ENCODE results near the gene RPL28. TPM values are rescaled to one million over a fixed set of nuclear protein-coding genes. Genes with fewer than 3 reads are reported as not detected.

RPL28 gene
- 1,000 to 10,000 TPM; 2,751 to 4,078 TPM for total RNA-seq

GRCh38 chr19:55385724-55386492 lies at the start of gene RPL28:
Gene RPL28, plus strand, starts transcription at chr19:55385932. Its CDS starts 426 bp downstream, at chr19:55386358.
- peak; percentile 85 for ATAC-seq
- peak; percentile 98 for DNase-seq
- H3K36me3 Mint-ChIP-seq (ENCODE audit: low read depth), result peaks cover 61% of the 10 kb centered on the region
- H3K4me1 Mint-ChIP-seq, result peaks cover 51% of the 10 kb centered on the region
- peak within 1 kb of the TSS; percentile 98 for H3K27ac Mint-ChIP-seq
- no peaks in the 10 kb centered on the region for H3K27me3 Mint-ChIP-seq
- CTCF ChIA-PET, result no interaction called here
- POLR2A ChIA-PET, result interaction anchor here (0.6 to 0.7 kb wide), 2 partner anchors 150 to 214 kb away, joined by 3 read pairs; partner anchors contain the start of gene ZNF524
- peak within 1 kb of the TSS; percentile 89 for H3K4me3 Mint-ChIP-seq
- intact Hi-C loops (cut with DNase I, micrococcal nuclease), result loop anchor here (1.0 to 10.0 kb wide), 18 partner anchors 22 to 1195 kb away; partner anchors contain the start of genes KMT5C (in 2 of the 2), EPN1 (in 1 of the 2), FIZ1 (in 1 of the 2) and HSPBP1 (in 1 of the 2)
- no peaks in the 10 kb centered on the region for H3K9me3 Mint-ChIP-seq (ENCODE audit: low read depth)

DNA sequence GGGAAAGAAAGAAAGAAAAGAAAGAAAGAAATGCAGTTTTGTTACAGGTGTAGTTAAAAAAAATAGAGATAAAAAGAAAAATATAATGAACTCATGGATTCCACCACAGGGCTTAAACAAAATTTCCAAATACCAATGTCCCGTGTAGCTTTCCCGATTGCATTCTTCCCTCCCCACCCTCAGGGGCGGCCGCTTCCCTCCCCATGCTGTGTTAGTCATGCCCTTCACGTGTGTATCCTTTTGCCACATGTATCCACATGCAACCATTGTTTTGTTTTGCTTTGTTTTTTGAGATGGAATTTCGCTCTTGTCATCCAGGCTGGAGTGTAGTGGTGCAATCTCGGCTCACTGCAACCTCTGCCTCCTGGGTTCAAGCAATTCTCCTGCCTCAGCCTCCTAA lies 49.6 kb upstream of the RPL28 start:
- H3K27me3 Mint-ChIP-seq, result peaks cover 2% of the 10 kb centered on the region
- intact Hi-C loops (cut with DNase I, micrococcal nuclease), result loop anchor here (5.0 kb wide), 3 partner anchors 34 to 306 kb away; partner anchors contain the start of genes C19orf85 (in 1 of the 2), ISOC2 (in 1 of the 2), ZNF580 (in 1 of the 2) and ZNF581 (in 1 of the 2)
- peaks cover 14% of the 10 kb centered on the region for H3K4me1 Mint-ChIP-seq
- no peak overlapping the region for H3K4me3 Mint-ChIP-seq
- POLR2A ChIA-PET, result no interaction called here
- H3K9me3 Mint-ChIP-seq (ENCODE audit: low read depth), result no peaks in the 10 kb centered on the region
- no peaks in the 10 kb centered on the region for H3K36me3 Mint-ChIP-seq (ENCODE audit: low read depth)
- ATAC-seq (no peak), DNase-seq (no peak)
- no peak overlapping the region for H3K27ac Mint-ChIP-seq
- CTCF ChIA-PET, result no interaction called here

DNA sequence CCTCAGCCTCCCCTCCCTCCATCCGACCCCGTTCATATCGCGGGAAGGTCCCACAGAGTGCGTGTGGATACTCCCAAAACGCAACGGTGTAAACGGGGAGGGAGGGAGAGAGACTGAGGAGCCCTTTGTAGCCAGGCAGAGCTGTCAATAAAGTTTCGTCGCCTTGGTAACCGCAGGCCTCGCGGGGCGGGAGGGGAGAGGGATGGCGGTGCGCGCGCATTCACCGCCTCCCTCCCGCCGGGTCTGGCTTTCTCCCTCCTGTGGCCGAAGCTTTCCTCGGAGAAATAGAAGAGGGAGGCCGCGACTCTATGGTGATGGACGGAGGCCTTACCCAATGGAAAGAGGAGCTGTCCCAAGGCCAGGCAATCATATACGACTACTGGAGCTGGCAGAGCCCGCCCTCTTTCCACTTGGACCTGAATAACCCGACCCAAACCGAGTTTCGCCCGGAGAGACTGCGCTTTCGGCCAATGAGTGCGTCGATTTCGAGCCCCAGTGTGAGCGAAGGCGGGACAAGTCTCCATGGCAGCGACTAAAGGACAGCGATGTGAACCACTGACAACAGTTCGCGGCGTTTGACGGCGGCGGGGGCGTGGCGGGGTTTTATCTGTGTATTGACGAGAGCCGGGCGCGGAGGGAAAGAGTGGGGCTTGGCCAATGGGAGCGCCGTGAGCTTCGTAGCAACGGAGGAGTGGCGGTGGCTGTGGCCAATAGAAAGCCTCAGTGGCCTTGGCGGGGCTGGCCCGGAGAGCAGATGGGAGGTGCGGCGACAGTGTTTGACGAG lies 46.4 kb upstream of the RPL28 start, which contains the start of gene KMT5C:
KMT5C (plus strand) TSS at position 772 of the 784 bp plus-strand sequence. CDS start 2,061 bp downstream, outside the sequence.
- Mint-ChIP-seq H3K27ac (peak within 1 kb of the TSS; percentile 97), H3K4me3 (peak within 1 kb of the TSS; percentile 86), H3K9me3 (ENCODE audit: low read depth) (no peaks in the 10 kb centered on the region), H3K4me1 (peaks cover 18% of the 10 kb centered on the region), H3K36me3 (ENCODE audit: low read depth) (peaks cover 18% of the 10 kb centered on the region), H3K27me3 (peaks cover 2% of the 10 kb centered on the region)
- intact Hi-C loops (cut with DNase I, micrococcal nuclease), result loop anchor here (1.0 to 5.0 kb wide), 24 partner anchors 15 to 1149 kb away; partner anchors contain the start of genes HSPBP1 (in 2 of the 2), ISOC2 (in 2 of the 2), PPP6R1 (in 2 of the 2) and RPL28 (in 2 of the 2)
- ATAC-seq (peak; percentile 86), DNase-seq (peak; percentile 100)
- ChIA-PET POLR2A (interaction anchor here (0.5 to 1.5 kb wide), 18 partner anchors 10 to 303 kb away, joined by 3 to 17 read pairs (median 4); partner anchors contain the start of genes NAT14, PPP6R1, TMEM238 and UBE2S), CTCF (interaction anchor here (0.7 to 1.8 kb wide), 8 partner anchors 36 to 267 kb away, joined by 3 to 10 read pairs (median 4); partner anchors contain the start of genes PPP1R12C, TMEM238 and ZNF865)

DNA sequence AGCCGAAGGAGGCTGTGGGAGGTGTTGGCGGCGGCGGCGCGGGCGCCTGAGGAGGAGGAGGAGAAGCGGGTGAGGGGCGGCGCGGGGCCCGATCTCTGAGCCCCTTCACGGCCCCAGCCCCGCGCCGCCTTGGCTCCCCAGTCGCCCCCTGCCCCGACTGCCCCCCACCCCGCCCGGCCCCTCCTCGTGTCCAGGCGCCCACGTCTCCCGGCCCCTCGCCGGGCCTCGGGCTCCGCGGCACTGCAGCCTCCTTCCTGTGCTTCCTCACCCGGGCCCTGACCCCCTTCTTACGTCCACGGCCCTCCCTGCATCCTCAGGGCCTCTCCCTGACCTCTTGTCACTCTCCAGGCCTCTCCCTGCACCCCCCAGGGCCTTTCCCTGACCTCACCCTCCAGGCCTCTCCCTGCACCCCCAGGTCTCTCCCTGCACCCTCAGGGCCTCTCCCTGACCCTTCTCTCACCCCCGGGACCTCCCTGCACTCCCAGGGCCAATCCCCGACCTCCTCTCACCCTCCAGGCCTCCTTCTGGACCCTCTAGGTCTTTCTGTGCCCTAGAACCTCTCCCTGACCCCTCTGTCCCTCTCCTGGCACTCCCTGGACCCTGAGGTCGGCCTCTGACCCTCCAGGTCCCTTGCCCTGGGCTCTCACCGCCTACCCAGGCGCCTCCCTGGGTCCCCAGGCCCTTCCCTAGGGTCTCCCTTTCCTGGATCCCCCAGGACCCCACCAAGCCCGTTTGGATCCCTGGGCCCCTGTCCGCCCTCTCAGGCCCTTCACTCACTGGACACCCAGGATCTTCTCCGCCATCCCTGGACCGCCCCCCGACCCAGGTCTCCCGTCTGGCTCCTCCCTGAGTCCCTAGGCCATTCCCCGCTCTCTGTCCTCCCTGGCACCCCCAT lies 45.6 kb upstream of the RPL28 start:
- H3K4me3 Mint-ChIP-seq, result peak overlapping the region; percentile 86
- peaks cover 2% of the 10 kb centered on the region for H3K27me3 Mint-ChIP-seq
- CTCF ChIA-PET, result interaction anchor here (0.6 to 1.8 kb wide), 9 partner anchors 29 to 1203 kb away, joined by 3 to 10 read pairs (median 3); partner anchors contain the start of genes PPP1R12C, TMEM238 and ZNF865
- H3K4me1 Mint-ChIP-seq, result peaks cover 18% of the 10 kb centered on the region
- H3K27ac Mint-ChIP-seq, result peak overlapping the region; percentile 97
- peaks cover 20% of the 10 kb centered on the region for H3K36me3 Mint-ChIP-seq (ENCODE audit: low read depth)
- intact Hi-C loops (cut with DNase I, micrococcal nuclease), result loop anchor here (1.0 to 5.0 kb wide), 24 partner anchors 14 to 1150 kb away; partner anchors contain the start of genes HSPBP1 (in 2 of the 2), ISOC2 (in 2 of the 2), PPP6R1 (in 2 of the 2) and RPL28 (in 2 of the 2)
- ATAC-seq, result no peak
- POLR2A ChIA-PET, result interaction anchor here (0.5 to 1.5 kb wide), 12 partner anchors 10 to 302 kb away, joined by 3 to 17 read pairs (median 4); partner anchors contain the start of genes NAT14, PPP6R1, TMEM238 and UBE2S
- DNase-seq, result peak; percentile 46
- no peaks in the 10 kb centered on the region for H3K9me3 Mint-ChIP-seq (ENCODE audit: low read depth)

DNA sequence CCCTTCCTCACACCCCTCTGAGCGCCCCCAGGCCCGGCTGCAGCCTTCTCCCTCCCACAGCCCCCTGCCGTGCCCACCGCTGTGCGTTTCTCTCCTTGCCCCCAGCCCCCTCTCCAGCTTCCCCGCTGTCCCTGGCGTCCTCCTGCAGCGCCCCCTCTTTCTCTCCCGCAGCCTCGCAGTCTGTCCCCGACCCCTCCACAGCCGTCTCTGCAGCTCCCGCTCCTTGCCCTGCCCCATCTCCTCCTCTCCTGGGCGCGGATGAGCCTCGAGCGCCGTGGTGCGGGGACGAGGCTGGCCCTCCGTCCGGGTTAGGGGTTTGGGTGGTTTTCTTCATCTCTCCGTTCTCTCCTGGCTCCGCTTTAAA lies 45.0 kb upstream of the RPL28 start:
- peak overlapping the region; percentile 55 for H3K27ac Mint-ChIP-seq
- ChIA-PET POLR2A (no interaction called here), CTCF (interaction anchor here (0.6 to 1.0 kb wide), 2 partner anchors 29 to 1204 kb away, joined by 3 read pairs; no protein-coding TSS in a partner anchor)
- peaks cover 18% of the 10 kb centered on the region for H3K4me1 Mint-ChIP-seq
- H3K36me3 Mint-ChIP-seq (ENCODE audit: low read depth), result peaks cover 20% of the 10 kb centered on the region
- H3K27me3 Mint-ChIP-seq, result peaks cover 2% of the 10 kb centered on the region
- peak overlapping the region; percentile 86 for H3K4me3 Mint-ChIP-seq
- no peaks in the 10 kb centered on the region for H3K9me3 Mint-ChIP-seq (ENCODE audit: low read depth)
- no peak for ATAC-seq
- peak; percentile 64 for DNase-seq
- intact Hi-C loops (cut with DNase I, micrococcal nuclease), result no loop called here

GRCh38 chr19:55341171-55341588 lies 44.6 kb upstream of the RPL28 start:
- Mint-ChIP-seq H3K4me3 (peak overlapping the region; percentile 86), H3K9me3 (ENCODE audit: low read depth) (no peaks in the 10 kb centered on the region), H3K36me3 (ENCODE audit: low read depth) (peaks cover 20% of the 10 kb centered on the region), H3K27me3 (peaks cover 2% of the 10 kb centered on the region), H3K4me1 (peaks cover 18% of the 10 kb centered on the region), H3K27ac (peak overlapping the region; percentile 60)
- ATAC-seq (no peak), DNase-seq (peak; percentile 90)
- ChIA-PET CTCF (interaction anchor here (0.6 to 1.0 kb wide), 2 partner anchors 28 to 1204 kb away, joined by 3 read pairs; no protein-coding TSS in a partner anchor), POLR2A (no interaction called here)
- intact Hi-C loops (cut with DNase I, micrococcal nuclease), result no loop called here

GRCh38 chr19:55341595-55342531 lies 43.9 kb upstream of the RPL28 start:
- DNase-seq, result no peak
- Mint-ChIP-seq H3K4me3 (peak overlapping the region; percentile 86), H3K4me1 (peaks cover 18% of the 10 kb centered on the region), H3K36me3 (ENCODE audit: low read depth) (peaks cover 20% of the 10 kb centered on the region), H3K27me3 (no peaks in the 10 kb centered on the region), H3K9me3 (ENCODE audit: low read depth) (no peaks in the 10 kb centered on the region), H3K27ac (peak overlapping the region; percentile 60)
- POLR2A ChIA-PET, result no interaction called here
- CTCF ChIA-PET, result interaction anchor here (0.5 kb wide), 1 partner anchor 50 kb away, joined by 3 read pairs; no protein-coding TSS in a partner anchor
- ATAC-seq, result no peak
- intact Hi-C loops (cut with DNase I, micrococcal nuclease), result no loop called here

- CTCF ChIA-PET, result interaction anchor here (0.6 kb wide), 1 partner anchor 9 kb away, joined by 6 read pairs; no protein-coding TSS in a partner anchor
- no peaks in the 10 kb centered on the region for H3K9me3 Mint-ChIP-seq (ENCODE audit: low read depth)
- POLR2A ChIA-PET, result no interaction called here
- intact Hi-C loops (cut with DNase I, micrococcal nuclease), result no loop called here
- H3K4me3 Mint-ChIP-seq, result no peak overlapping the region
- ATAC-seq, result no peak
- no peak overlapping the region for H3K27ac Mint-ChIP-seq
- peaks cover 20% of the 10 kb centered on the region for H3K36me3 Mint-ChIP-seq (ENCODE audit: low read depth)
- peaks cover 10% of the 10 kb centered on the region for H3K4me1 Mint-ChIP-seq
- no peaks in the 10 kb centered on the region for H3K27me3 Mint-ChIP-seq
- no peak for DNase-seq
Measured at GRCh38 chr19:55344444-55344843, 41.3 kb upstream of the RPL28 start.

DNA sequence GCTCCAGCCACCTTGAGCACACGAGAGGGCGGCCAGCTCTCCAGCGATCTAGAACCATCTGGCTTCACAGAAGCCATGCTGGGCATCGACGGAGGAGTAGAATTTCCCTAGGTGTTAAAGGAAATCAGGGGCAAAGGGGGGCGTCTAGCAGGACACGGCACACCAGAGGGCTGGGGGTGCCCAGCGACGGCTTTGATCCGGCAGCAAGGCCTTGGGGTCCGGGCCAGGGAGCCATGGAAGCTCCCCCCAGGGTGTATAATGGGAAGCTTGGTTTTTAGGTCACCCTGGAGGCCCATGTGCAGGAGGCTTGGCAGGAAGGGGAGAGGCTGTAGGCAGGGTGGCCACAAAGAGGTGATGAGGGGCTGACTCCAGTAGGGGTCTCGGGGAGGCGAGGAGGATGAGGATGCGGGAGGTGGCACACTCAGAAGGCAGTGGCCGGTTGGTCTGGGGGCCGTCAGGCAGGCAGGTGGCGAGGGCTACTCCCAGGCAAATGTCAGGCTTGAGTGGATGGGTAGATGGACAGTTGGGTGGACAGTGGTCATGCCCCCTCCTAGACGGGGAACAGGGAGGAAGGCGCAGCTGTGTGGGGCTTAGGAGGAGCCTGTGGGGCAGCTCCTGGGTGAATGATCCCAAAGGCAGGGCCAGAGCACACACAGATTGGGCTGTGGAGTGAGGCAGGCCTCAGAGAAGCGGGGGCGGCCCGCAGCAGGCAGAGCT lies 40.5 kb upstream of the RPL28 start:
- DNase-seq (no peak), ATAC-seq (no peak)
- H3K9me3 Mint-ChIP-seq (ENCODE audit: low read depth), result no peaks in the 10 kb centered on the region
- POLR2A ChIA-PET, result no interaction called here
- no peak overlapping the region for H3K4me3 Mint-ChIP-seq
- CTCF ChIA-PET, result no interaction called here
- peaks cover 20% of the 10 kb centered on the region for H3K36me3 Mint-ChIP-seq (ENCODE audit: low read depth)
- no peak overlapping the region for H3K27ac Mint-ChIP-seq
- H3K4me1 Mint-ChIP-seq, result peaks cover 10% of the 10 kb centered on the region
- intact Hi-C loops (cut with DNase I, micrococcal nuclease), result no loop called here
- no peaks in the 10 kb centered on the region for H3K27me3 Mint-ChIP-seq

All from activated CD4-positive, alpha-beta T cell treated with anti-CD3 and anti-CD28 coated beads for 36 hours (primary cell).